NCI-H748 (cell line): ENCODE data around the gene ZNF652.
"Not testable (repeated sequence)": the region's sequence is repeated elsewhere in the genome, so short reads cannot be mapped to it uniquely, and the experiment has no call there.

ENCODE experiments used
- DNase-seq: peaks from one replicate; lab custom pipeline; 2025; ENCODE audit not compliant: unreplicated experiment; lab: John Stamatoyannopoulos, UW

Gene ZNF652

GRCh38 chr17:49316889-49317675 lies 45.0 kb downstream of the ZNF652 start:
- no peak for DNase-seq

GRCh38 chr17:49316258-49316570 lies 45.8 kb downstream of the ZNF652 start:
- DNase-seq = no peak

GRCh38 chr17:49315551-49316257 lies 46.3 kb downstream of the ZNF652 start:
- DNase-seq = peak; percentile 43

- DNase-seq = no peak
Measured at GRCh38 chr17:49312722-49313121, 49.3 kb downstream of the ZNF652 start.

GRCh38 chr17:49299996-49300395 lies 62.1 kb downstream of the ZNF652 start:
- no peak for DNase-seq

- DNase-seq = no peak
Measured at GRCh38 chr17:49298371-49298976, 63.6 kb downstream of the ZNF652 start.

- no peak for DNase-seq
Measured at GRCh38 chr17:49297141-49297540, 64.9 kb downstream of the ZNF652 start.

- DNase-seq = no peak
Measured at GRCh38 chr17:49294122-49294521, 67.9 kb downstream of the ZNF652 start.

GRCh38 chr17:49292901-49293300 lies 69.1 kb downstream of the ZNF652 start:
- DNase-seq = no peak

- no peak for DNase-seq
Measured at GRCh38 chr17:49291929-49292328, 70.1 kb downstream of the ZNF652 start.

- no peak for DNase-seq
Measured at GRCh38 chr17:49290690-49291359, 71.2 kb downstream of the ZNF652 start.

GRCh38 chr17:49288388-49288787 lies 73.7 kb downstream of the ZNF652 start:
- DNase-seq = no peak

- no peak for DNase-seq
Measured at GRCh38 chr17:49287481-49287880, 74.6 kb downstream of the ZNF652 start.

GRCh38 chr17:49286261-49286973 lies 75.6 kb downstream of the ZNF652 start:
- not testable (repeated sequence) for DNase-seq

GRCh38 chr17:49285716-49286115 lies 76.3 kb downstream of the ZNF652 start:
- no peak for DNase-seq

- DNase-seq = no peak
Measured at GRCh38 chr17:49280918-49281317, 81.1 kb downstream of the ZNF652 start.

- no peak for DNase-seq
Measured at GRCh38 chr17:49280061-49280460, 82.0 kb downstream of the ZNF652 start.

GRCh38 chr17:49279263-49280015 lies 82.6 kb downstream of the ZNF652 start:
- not testable (repeated sequence) for DNase-seq

GRCh38 chr17:49278076-49278475 lies 84.0 kb downstream of the ZNF652 start:
- no peak for DNase-seq

- no peak for DNase-seq
Measured at GRCh38 chr17:49277638-49278037, 84.4 kb downstream of the ZNF652 start.
